T1000 (cell line): ENCODE data around the gene RGS17.
"Not testable (repeated sequence)": the region's sequence is repeated elsewhere in the genome, so short reads cannot be mapped to it uniquely, and the experiment has no call there.

Experiments
- DNase-seq: peaks from one replicate; lab custom pipeline; 2025; ENCODE audit warnings: mixed read lengths; lab: John Stamatoyannopoulos, UW

Gene RGS17

GRCh38 chr6:153131037-153131981 is at the start of gene RGS17:
TSS of gene RGS17 (minus strand) at chr6:153131282. CDS start at chr6:153044018, 87,264 bp downstream.
- peak; percentile 50 for DNase-seq

DNA sequence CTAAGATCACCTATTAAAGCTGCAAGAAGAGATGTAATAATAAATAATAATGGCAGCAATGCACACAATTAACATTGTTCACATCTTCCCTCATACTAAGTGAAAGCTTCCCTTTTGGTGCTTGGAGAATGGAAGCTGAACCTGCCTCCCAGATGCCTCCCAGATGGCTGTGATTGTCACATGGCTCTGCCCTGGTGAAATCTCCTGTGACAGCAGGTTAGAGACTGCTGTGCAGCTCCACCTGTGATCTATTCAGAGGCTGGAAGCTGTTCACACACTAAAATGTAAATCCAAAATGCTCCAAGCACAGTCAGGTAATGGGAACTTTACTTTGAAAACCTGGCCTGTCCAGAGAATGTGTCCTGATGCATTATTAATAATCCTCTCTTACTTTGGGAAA is 41.7 kb upstream of the RGS17 start:
- no peak for DNase-seq

DNA sequence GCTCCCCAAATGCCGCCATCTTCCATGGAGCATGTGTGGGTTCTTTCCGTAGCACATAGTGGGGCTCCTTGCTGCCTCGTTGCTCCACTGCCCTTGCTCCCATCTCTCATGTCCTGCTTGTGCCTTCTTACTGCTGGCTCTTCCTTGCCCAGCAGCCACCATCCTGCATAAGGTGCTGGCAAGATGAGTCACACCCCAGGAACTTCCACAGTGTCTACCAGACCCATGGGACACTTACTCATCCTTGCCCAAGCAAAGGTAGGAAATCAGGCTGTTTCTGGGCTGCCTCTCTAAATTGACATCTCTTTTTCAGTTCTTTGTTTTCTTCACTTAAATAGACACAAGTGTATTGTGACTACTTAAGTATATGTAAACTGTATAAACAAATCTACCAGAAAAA is 39.4 kb upstream of the RGS17 start:
- DNase-seq: peak; percentile 58

DNA sequence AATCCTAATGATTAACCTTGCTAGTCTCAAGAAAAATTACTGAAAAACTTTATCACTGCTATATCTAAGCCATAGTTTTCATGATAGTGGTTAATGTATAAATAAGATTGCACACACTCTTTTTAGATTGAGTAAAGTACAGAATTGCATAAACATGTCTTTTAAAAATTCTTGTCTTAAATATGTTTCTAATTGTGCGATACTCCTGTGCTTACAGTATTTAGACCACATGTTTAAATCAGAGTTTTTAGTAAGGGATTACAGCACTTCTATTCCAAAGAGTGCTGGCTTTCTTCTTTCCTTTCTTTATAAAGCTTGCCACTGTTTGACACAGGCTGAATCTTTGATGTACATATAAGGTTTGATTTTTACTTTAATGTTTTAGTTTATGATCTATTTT is 36.8 kb upstream of the RGS17 start:
- no peak for DNase-seq

GRCh38 chr6:153167061-153167891 is 36.2 kb upstream of the RGS17 start:
- DNase-seq: no peak

DNA sequence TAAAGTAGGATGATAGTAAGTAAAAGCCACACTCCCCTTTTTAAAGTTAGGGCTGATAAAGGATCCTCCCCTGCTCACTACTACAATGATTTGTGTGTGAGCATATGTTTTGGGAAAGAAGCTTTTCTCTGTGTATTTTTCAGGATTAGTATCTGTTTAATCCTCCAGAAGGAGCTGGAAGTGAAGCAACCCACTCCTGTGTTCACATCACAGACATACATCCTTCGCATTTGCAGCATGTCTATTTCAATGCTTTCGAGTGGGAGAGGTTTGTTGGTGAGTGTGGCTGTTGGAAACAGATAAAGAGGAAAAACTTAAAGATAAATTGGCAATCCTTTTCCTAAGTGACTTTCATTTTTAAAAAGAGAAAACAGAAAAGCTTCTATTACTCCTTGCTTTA is 31.6 kb upstream of the RGS17 start:
- DNase-seq: no peak

DNA sequence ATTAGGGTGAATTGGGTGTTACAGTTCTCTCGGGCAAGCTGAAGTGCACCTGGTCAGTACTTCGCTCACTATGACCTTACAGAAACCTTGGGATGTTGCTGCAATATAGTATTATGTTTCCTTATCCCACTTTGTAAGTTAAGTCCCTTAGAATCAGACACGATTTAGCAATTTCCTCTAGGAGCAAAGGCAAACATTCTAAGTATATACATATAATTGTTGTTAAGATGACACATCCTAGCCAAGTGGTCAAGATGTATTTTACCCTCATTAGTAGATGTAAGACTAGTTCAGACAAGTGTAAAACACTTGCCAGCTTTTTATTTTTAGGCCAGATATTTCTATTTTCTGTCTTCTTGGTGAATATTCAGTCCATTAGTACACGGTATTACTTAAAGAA is 31.1 kb upstream of the RGS17 start:
- no peak for DNase-seq

DNA sequence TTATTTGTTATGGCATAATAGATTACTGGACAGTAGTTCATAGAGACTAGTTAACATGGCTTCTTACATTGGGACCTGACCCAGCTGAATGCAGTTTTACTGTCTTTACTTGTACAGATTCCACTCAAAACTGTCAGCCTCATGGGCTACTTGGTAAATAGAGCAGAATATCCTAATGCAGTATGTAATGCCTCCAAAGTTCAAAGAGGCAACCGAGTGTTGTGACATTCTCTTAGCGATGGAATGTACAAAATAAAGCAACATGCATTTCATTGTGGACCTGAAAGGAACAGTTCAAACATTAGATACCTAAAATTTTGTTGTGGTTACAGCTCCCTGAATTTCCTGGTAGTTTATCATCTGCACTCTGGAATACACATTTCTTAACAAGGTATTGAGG is 29.1 kb upstream of the RGS17 start:
- no peak for DNase-seq

DNA sequence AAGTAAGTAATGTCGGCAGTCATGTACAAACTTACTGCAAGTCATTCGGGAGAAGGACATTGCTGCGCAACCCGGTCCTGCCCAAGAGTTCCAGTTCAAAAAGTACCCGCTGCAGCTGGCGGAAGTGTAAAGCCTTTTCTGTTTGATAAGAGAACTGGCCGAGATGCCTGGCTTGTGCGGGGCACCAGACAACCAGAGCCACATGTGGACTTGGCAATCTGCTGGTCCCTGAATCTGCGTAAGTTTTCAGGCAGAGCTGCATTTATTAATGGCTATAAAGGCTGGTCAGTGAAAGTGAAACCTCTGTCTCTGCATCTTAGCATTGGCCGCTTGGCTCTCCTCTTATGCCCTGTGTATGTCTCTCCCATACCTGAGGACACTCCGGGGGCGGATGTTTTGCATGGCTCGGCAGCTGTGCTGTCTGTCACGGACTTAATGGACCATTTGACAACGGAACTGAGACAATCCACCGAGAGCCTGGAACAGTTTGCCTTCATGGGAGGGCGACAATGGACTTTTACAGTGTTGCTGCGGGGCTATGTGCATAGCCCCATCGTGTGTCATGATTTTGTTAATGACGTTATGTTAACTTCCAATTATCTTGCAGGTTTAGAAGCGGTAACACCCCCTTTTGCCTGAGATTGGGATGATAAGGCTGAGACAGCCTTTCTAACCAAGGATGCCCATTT is 19.8 kb upstream of the RGS17 start:
- DNase-seq: no peak

DNA sequence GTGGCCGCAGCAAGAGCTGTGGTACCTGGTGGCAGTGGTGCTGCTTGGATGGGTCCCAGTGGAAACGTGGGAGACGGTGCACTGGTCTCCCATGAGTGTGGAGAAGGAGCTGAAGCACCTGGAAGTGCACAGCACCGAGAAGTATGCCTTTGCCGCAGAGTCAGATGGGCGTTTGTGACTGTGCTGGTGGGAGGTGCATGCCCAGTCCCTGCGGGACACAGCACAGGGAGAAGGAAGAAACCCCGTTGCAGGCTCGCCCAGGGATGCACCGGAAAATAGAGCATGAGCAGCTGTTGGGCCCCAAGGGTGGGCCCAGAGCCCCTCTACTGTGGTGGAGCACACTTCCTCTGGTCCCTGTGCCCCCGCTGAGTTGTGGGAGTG is 19.3 kb upstream of the RGS17 start:
- DNase-seq: no peak

DNA sequence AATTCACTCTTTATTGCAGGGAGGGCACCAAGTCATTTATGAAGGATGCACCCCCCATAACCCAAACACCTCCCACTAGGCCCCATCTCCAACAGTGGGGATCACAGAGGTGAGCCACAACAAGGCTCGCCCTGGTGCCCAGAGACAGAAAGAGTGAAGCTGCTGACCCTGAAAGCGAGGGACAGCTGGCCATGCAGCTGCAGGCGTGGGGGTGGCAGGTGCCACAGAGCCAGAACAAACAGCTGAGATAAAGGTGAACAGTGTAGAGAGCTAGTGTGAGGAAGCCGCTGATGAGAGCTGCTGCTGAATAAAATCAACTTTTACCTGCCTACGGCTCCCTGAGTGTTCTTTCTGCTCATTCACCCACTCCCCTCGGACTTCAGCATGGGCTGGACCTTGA is 18.8 kb upstream of the RGS17 start:
- DNase-seq: no peak

- no peak for DNase-seq
Observed at GRCh38 chr6:153146413-153146812, 15.3 kb upstream of the RGS17 start.

GRCh38 chr6:153145591-153145990 is 14.5 kb upstream of the RGS17 start:
- DNase-seq: no peak

GRCh38 chr6:153143200-153143599 is 12.1 kb upstream of the RGS17 start:
- DNase-seq: no peak

DNA sequence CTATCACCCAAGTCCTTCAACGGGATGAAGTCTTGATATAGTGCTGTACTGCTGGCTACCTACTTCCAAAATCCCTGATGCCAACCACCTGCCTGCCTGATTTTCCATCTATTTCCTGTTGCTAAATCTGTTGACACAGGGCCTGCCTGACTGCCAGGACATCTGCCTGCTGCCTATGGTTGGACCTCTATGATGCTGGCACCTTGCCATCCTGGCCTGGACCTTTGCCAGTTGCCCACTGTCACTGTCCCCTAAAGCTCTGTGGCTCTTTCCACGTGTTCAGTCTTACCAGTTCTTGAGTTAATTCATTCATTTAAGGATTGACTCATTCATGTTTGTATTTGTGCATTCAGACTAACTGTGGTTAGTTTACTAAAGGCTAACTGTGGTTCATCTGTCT is 9.2 kb upstream of the RGS17 start:
- DNase-seq: no peak

- no peak for DNase-seq
Observed at GRCh38 chr6:153138930-153139329, 7.8 kb upstream of the RGS17 start.

DNA sequence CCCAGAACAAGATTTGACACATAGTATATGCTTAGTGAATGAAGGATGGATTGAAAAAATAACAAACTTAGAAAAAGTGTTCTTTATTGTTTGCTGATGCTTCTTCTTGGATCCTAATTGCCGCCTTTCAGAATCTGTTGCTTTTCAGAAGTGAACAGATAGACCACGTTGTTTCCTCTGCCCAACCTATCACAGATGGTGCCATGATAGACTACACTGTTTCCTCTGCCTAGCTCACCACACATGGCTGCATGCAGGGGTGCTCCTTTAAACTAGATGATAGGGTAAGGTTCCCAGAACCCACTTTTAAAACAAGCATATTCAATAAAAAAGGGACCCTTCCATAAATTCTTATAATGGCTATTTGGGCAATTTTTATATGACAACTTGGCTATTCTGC is 4.6 kb upstream of the RGS17 start:
- no peak for DNase-seq

- not testable (repeated sequence) for DNase-seq
Observed at GRCh38 chr6:153133667-153134066, 2.6 kb upstream of the RGS17 start.

DNA sequence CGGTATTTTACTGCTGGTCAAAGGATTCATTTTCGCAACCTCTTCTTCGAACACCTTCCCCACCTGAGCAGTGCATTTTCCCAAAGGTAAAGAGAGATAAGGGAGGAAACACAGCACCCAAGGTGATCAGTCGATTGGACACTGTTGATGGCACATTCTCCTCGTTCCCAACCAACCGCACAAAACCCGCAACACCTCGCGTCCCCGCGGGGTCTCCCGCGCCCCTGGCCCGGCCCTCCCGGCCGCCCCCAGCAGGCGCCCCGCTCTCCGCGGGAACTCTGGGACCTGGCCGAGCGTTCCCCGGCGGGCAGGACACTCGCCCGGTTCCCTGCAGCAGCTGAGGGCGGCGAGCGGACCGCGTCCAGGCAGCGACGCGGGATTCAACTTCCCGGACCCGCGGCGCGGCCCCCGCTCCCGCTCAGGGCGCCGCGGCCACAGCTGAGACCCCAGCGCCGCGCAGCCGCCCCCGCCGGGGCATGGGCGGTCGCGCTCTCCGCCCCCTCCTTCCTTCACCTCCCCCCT is 506 bp downstream of the RGS17 start:
- DNase-seq: no peak

DNA sequence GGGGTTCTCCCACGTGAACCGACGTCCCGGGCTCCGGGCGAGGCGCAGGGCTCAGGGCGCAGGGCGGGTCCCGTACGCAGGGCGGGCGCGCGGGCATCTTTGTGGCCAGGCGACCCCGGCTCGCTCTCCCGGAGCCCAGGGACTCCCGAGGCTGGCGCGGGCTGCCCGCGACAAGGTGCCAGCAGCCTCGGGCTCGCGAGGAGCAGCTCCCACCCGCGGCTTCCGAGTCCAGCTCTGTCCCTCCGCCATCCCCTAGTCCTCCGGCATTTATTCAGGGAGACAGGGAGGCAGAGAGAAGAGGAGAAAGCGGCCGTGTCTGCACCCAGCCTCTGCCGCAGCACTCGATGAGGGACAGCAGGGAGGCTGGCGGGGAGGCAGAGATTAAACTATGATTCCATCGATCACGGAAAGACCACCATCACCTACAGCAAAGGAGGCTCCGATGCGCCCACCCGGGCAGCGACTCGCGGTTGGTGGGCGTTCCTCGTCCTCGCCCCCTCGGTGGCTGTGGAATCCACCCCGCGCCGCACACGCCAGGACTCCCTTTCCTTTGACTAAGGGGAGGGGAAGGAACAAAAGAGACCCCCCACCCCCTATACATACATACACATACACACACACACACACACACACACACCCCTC is 1.1 kb downstream of the RGS17 start:
- peak; percentile 17 for DNase-seq

DNA sequence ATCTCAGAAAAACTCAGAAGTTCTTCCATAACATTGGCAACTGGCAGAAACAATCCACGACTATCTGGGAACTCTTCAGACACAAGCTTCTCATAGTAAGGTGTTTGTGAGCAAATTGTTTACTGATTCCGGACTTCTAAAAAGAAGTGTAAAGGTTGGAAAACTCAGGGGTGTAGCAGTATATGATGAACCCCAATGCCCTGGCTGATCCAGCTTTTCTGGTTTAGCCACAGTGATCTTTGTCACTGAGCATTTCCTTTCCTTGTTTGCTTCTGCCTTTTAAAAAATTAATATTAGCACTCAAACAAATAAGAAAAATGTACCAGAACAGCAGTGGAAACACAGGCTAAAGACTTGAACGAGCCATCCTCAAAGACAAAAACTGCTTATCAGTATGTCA is 4.9 kb downstream of the RGS17 start:
- DNase-seq: no peak

- no peak for DNase-seq
Observed at GRCh38 chr6:153125032-153125431, 6.0 kb downstream of the RGS17 start.
